ENCODE measurements around the gene BEST2.
"Not testable (repeated sequence)": the region's sequence is repeated elsewhere in the genome, so short reads cannot be mapped to it uniquely, and the experiment has no call there.

The BEST2 gene

DNA sequence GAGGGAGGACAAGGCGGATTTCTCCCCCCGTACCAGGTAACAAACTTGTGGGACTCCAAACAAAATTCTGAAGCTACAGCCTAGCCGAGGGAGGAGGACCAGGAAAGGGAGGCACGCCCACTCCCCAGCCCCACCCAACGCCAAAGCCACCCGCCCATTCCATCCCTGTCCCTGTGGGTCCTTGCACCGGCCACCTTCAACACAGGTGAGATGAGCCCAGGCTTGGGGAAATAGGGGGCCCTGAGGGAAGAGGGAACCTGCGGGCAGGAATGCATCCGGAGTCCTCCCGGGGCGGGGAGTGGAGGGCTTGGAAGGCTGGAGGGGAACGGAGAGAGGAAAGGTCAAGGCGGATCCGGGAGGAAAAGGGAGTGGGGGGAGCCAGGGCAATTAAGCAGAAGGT lies at the start of gene BEST2:
TSS of gene BEST2 (plus strand) at position 157 of the 400 bp plus-strand sequence. CDS start 802 bp downstream, outside the sequence.
- DNase-seq (ENCODE audit: low spot score), result no peak

DNA sequence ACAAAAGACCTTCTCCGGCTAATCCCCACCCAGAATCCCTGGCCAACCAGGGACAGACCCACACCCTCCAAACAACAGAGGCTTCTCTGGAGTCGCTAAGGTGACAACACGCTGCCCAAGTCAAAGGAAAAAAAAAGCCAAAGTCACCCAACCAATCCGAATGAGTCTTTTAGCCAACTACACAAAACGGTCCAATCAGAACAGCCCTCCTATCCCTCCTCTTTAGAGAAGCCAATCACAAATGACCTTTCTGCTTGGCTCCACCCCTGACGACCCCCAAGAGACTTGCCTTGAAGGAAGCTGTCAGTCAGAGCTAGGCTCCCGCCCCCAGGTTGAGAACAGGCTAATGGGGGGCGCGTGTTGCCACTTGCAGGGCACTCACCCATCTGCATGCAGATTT lies 48.5 kb upstream of the BEST2 start:
- DNase-seq (ENCODE audit: low spot score), result peak; percentile 71

DNA sequence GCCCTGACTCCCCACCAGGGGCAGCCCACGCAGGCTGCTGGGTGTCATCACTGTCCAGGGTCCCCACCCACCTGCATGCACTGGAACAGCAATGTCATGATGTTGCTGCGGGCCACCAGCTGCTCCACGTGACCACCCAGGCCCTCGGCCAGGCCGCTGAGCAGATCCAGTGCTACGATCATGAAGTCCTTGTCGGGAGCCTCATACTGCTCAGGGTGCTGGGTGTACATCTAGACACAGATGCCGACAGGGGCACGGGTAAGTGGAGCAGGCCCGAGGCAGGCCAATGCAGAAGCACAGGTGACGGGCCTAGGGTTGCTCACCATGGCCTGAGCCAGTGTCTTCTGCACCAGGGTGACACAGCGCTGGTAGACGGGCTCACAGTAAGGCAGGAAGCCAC lies 46.4 kb upstream of the BEST2 start:
- DNase-seq (ENCODE audit: low spot score), result no peak

DNA sequence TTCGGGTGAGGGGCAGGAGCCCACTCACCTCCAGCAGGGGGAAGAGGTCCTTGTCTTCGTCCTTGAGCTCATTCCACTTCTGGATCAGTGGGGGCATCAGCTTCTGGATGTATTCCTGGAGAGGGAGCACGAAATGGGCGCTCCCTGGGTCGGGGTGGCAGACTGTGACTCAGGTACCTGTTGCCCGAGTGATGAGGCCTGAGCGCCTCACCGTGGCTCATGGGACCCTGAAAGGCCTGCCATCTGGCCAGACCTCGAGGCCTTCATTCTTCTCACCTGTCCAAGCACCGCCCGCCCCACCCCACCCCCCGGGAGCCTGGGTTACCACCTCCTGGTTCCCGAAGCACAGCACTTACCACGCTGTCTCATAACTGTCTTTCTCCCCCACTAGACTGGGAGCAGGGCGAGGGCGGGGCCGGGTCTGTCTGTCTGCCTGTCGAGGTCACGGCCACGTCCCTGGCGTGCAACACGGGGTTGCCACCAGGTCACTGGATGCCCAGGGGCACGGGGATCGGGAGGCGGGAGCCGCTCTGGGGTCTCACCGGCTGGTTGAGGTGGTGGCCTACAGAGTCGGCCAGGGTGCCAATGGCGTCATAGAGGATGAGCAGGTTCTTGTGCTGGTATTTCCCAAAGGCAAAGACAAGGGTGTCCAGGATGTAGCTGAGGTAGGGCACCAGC lies 45.8 kb upstream of the BEST2 start:
- no peak for DNase-seq (ENCODE audit: low spot score)

DNA sequence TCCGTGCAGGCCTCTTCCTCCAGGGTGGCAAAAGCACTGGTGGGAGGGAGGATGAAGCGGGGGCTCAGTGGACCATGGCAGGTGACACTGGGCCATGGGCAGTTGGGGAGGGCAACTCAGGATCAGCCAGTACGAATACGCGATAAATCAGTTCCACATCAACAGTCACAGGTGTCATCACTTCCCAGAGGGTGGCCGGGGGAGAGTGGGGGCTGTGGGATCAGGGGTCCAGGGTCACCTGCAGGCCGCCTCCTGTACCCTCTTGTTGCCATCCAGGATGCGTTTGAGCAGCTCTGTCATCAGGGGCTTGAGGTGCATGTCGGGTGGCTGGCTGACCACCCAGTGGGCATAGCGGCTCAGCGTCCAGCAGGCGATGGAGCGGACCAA lies 45.3 kb upstream of the BEST2 start:
- DNase-seq (ENCODE audit: low spot score), result no peak

DNA sequence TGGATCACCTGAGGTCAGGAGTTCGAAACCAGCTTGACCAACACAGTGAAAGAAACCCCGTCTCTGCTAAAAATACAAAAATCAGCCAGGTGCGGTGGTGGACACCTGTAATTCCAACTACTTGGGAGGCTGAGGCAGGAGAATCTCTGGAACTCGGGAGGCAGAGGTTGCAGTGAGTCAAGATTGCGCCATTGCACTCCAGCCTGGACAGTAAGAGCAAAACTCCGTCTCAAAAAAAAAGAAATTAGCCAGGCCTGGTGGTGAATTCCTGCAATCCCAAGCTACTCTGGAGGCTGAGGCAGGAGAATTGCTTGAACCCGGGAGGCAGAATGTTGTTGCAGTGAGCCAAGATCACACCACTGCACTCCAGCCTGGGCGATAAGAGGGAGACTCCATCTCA lies 43.0 kb upstream of the BEST2 start:
- DNase-seq (ENCODE audit: low spot score), result no peak

DNA sequence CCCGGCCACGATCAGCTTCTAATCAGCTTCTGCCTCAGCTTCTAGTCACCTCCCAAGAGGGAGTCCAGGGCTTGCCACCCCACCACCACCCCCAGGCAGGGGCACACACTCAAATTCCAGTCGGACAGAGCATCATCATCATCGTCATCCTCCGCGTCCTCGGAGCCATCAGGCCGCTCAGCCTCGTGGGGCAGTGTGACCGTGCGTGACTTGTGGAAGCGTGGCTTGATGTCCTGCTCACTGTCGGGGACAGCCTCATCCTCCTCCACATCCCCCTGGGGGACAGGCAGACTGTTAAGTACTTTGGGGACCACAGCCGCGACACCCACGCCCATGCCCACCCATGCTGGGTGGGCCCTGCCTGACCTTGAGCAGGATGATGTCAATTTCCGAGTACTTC lies 40.4 kb upstream of the BEST2 start:
- DNase-seq (ENCODE audit: low spot score), result no peak

DNA sequence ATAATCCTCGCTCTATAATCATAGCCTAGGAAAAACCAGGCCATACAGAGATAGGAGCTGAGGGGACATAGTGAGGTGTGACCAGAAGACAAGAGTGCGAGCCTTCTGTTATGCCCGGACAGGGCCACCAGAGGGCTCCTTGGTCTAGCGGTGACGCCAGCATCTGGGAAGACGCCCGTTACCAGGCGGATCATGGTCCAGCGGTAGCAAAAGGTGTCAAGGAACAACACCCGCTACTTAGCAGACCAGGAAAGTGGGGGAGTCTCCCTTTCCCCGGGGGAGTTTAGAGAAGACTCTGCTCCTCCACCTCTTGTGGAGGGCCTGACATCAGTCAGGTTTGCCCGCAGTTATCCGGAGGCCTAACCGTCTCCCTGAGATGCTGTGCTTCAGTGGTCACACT lies 39.5 kb upstream of the BEST2 start:
- DNase-seq (ENCODE audit: low spot score), result not testable (repeated sequence)

DNA sequence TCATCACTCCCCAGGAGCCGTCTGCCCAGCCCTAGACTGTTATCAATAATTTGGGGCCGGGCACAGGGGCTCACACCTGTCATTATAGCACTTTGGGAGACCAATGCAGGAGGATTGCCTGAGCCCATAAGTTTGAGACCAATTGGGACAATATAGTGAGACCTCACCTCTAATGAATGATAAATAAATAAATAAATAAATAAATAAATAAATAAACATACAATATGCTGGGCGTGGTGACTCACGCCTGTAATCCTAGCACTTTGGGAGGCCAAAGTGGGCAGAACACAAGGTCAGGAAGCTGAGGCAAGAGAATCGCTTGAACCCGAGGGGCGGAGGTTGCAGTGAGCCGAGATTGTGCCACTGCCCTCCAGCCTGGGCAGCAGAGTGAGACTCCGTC lies 38.3 kb upstream of the BEST2 start:
- not testable (repeated sequence) for DNase-seq (ENCODE audit: low spot score)

DNA sequence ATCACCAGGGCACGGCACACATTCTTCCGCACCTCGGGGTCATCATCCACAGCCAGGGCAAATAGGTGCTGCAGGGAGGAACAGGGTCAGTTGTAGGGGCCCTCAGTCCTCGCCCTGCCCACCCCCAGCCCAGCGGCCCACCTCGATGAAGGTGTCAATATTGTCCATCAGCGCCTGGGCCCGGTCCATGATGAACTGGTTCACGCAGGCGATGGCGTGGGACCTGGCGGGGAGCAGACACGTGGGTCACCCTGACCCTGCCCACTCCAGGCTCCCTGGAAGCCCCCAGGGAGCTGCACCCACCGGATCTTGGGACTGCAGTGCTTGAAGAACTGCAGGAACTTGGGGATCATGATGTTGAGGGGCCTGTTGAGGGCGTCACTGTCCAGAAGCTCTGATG lies 36.5 kb upstream of the BEST2 start:
- DNase-seq (ENCODE audit: low spot score), result no peak

DNA sequence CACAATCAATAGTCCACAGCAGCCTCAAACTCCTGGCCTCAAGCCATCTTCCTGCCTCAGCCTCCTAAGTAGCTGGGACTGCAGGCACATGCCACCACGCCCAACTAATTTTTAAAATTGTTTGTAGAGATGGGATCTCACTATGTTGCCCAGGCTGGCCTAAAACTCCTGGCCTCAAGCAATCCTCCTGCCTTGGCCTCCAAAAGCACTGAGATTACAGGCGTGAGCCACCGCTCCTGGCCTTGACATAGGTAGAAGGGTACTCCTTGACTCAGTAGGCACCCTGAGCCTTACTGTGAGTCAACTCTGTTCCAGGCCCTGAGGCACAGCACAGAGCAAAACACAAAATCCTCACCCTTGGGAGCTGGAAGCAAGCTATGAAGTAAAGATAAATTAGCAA lies 35.7 kb upstream of the BEST2 start:
- DNase-seq (ENCODE audit: low spot score), result no peak

DNA sequence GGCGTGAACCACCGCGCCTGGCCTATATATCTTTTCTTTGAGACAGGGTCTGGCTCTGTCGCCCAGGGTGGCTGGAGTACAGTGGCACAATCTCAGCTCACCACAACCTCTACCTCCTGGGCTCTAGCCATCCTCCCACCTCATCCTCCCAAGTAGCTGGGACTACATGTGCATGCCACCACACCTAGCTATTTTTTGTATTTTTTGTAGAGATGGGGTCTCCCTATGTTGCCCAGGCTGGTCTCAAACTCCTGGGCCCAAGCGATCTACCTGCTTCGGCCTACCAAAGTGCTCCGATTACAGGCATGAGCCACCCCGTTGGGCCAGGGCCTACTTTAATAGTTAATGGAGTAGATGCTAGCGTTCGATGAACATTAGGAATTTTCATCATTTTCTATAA lies 31.3 kb upstream of the BEST2 start:
- no peak for DNase-seq (ENCODE audit: low spot score)

DNA sequence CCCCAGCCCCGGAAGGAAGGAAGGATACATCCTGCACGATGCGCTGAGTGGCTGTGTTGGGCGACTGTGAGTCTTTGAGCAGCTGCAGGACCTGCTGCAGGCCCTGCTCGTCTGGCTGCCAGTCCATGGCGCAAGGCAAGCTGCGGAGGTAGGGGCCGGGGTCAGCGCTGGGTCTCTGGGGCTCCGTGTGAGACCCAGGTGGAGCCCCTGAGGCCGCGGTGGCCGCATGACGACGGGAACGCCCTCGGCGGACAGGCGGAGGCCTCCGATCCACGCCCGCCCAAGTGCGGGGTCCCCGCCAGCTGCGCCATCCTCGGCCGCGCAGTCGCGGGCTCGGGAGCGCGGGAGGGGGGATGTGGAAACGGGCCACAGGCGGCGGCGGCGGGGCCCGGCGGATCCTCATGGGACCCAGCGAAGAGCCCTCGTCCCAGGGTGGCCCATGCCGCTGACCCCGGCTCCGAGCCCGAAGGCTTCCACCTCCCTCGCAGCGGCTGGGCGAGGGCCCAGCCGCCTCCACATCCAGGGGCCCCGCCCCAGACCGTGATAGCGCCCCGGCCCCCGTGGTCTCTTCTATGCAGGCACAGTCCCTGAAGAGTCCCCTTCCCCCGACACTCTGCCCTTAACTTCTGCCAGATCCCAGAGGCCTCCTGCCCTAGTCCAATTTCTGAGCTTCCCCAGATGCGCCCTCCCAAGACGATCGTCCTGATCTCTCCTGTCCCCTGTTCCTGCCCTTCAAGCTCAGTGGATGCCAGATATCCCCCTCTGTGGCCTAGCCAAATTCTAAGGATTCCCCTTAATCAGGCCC lies 30.5 kb upstream of the BEST2 start:
- DNase-seq (ENCODE audit: low spot score), result no peak

DNA sequence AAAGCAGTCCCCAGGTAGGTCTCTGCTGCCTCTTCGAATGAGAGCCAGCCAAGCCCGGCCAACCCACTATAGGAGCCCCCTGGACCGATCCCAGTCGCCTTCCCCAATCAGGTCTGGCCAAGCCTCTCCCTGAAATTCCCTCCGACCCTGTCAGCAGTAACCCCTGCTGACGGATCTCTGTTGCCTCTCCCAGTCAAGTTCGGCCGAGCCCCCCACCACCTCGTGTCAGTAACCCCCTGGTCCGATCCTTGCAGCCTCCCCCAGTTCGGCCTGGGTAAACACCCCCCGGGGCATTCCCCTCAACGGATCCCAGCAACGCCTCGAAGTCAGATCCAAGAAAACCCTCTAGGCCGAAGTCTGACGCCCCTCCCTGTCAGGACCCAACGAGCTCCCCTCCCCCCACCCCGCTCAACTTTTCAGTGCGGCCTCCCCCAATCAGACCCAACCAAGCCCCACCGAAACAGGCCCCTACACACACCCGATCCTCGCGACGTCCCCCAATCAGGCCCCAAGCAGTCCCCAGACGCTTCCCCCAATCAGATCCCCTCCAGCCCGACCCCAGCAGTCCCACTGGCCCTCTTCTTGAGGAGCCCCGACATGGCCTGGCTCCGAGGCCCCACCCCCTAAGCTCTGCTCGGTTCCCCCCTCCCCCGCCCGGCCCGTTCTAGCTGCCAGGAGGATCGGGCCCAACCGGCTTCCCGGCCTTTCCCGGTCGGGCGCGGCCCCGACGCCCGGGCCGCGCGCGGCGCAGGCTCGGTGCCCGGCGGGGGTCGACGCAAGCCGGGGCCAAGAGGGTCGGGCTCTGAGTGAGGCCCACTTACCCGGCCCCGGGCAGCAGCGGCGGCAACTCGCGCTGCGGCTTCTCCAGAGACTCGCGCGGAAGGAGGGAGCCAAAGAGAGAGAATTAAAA lies 29.7 kb upstream of the BEST2 start:
- peak; percentile 77 for DNase-seq (ENCODE audit: low spot score)

DNA sequence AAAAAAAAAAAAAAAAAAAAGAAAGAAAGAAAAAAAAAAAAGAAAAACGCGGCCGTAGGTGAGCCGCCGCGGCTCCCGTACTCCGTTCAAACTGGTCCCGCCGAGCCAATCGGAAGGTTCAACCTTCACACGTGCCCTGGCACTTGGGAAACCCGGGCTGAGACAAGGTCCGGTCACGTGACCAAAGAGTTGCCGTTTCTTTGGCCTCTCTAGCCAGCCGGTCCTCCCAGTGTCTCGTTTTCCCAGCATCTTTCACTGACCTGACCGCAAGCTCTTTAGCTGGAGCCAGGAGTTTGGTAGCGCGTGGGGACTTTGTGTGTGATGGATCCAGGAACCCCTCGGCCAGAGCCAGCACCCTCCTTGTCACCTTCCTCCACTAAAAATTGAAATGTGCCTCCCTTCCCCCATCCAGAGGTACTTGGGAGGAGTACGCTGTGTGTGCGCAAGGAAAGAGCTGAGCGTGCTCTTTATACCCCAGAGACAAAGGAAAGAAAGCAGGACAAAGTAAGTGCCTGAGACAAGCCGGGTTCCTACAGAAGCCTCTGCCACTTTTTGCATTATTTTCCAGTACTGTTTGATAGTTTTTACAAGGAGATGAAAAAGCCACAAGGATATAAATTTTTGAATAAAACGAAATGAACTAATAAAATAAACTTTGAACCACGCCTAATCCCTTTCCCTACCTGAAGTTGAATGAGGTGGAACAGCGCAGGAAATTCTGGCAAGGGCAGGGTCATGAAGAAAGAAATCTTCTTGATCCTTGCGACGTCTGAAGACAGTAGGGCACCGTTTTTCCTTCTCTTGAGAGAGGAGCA lies 28.8 kb upstream of the BEST2 start:
- peak; percentile 99 for DNase-seq (ENCODE audit: low spot score)

DNA sequence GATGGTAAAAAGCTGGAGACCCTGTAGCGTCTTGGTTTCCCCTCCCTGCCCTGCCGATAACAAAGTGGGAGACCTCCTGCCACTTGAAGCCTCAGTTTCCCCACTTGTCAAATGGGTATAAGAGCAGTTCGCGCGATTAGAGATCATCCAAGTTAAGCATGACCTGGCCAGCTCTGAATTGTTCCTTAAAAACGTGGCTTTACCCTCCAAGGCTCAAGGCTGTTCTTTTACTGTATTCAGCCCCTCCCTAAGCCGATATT lies 28.3 kb upstream of the BEST2 start:
- DNase-seq (ENCODE audit: low spot score), result no peak

DNA sequence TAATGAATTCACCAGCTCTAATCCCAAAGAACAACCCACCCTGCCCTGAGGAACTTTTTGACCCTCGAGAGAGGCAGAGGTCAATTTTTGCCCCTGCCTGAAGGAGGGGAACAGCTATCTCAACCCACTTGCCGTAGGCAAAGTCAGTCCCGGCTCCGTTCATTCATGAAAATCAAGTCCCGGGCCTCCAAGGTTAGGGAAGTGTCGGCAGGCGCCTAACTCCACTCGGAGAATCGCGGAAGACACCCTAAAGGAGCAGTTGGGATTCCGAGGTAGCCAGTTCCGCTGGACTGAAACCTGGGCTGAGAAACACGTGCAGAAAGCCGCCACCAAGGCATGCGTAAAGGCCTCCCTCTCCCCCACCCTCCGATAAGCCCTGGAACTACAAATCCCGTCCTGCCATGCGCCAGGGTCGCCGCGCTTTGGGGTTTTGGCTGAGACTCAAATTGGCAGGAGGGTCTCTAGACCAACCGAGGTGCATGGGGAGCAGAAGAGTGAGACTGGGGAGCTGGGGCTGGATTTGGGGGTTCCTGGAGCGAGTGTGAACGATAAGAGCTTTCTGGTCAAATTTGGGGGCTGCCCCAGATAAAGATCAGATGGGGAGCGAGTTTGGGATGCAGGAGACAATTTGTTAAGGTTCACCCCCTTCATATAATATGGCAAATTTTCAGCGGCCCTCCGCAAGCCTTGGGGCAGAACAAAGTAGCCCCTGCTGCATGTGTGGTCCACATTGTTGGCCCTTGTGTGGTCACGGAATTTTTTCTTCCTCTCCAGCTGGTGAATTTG lies 27.8 kb upstream of the BEST2 start, which contains the start of gene TNPO2:
TSS of gene TNPO2 (minus strand) at position 292 of the 786 bp plus-strand sequence. CDS start 2,955 bp downstream, outside the sequence.
- peak; percentile 58 for DNase-seq (ENCODE audit: low spot score)

DNA sequence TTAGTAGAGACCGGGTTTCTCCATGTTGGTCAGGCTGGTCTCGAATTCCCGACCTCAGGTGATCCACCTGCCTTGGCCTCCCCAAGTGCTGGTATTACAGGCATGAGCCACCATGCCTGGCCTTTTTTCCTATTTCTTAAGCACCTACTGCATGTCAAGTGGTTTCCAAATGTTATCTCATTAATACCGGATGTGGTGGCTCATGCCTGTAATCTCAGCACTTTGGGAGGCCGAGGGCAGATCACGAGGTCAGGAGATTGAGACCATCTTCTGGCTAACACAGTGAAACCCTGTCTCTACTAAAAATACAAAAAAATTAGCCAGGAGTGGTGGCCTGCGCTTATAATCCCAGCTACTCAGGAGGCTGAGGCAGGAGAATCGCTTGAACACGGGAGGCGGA lies 26.0 kb upstream of the BEST2 start:
- not testable (repeated sequence) for DNase-seq (ENCODE audit: low spot score)

DNA sequence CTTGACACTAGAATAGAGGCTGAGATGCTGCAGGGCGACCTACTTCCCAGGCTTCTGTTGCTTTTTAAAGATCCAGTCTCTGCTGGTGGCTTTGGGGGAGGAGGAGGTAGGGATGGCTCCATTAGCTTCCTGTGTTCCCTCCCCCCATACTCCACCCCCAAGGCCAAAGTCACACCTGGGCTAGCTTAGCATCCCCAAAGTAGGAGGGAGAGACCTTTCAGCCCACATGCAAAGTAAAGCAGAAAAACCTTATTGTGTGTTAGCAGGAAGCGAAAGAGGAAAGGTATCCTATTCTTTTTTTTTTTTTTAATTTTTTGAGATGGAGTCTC lies 24.6 kb upstream of the BEST2 start:
- DNase-seq (ENCODE audit: low spot score), result no peak

DNA sequence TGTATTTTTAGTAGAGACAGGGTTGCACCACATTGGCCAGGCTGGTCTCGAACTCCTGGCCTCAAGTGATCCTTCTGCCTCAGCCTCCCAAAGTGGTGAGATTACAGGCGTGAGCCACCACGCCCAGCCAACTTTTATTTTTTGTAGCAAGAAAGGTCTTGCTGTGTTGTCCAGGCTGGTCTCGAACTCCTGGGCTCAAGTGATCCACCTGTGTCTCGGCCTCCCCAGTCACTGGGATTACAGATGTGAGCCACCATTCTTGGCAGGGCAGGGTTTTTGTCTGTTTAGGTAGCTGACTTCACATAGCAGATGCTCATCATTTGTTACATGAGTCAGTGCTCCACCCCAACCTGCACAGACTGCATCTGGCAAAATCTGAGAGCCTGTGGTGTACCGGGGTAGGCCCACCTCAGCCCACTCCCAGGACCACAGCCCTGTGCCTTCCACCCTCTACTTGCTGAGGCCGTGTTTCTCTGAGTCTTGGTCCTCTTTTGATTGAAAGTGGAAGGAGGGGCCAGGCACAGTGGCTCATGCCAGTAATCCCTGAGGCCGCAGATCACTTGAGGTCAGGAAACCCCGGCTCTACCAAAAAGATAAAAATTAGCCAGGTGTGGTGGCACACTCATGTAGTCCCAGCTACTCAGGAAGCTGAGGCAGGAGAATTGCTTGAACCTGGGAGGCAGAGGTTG lies 23.7 kb upstream of the BEST2 start:
- no peak for DNase-seq (ENCODE audit: low spot score)

DNA sequence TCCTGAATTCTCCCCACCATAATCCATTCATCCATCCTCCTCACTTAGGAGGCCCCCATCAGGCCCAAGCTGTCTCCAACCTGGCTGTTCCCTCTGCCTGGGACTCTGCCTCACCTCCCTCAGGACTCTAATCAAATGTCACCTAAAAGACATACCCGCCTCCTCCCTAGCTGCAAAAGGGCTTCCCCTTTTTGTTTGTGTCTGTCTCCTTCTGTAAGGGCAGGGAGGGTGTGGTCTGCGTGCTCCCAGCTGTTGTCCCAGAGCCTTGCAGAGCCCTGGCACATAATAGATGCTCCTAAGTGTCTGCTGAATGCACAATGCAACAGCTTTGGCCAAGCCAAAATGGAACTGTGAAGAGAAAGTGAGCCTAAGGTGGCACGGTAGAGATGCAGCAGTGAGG lies 21.5 kb upstream of the BEST2 start:
- no peak for DNase-seq (ENCODE audit: low spot score)
